ENCODE data around the gene USP31.

Gene USP31

GRCh38 chr16:23071196-23072083 is 77.8 kb downstream of the USP31 start:
- in situ Hi-C loops (cut with HindIII; ENCODE audit: low sequenced_read_pairs) = loop anchor here (25.0 kb wide), 1 partner anchor 91 kb away; no protein-coding TSS in a partner anchor

DNA sequence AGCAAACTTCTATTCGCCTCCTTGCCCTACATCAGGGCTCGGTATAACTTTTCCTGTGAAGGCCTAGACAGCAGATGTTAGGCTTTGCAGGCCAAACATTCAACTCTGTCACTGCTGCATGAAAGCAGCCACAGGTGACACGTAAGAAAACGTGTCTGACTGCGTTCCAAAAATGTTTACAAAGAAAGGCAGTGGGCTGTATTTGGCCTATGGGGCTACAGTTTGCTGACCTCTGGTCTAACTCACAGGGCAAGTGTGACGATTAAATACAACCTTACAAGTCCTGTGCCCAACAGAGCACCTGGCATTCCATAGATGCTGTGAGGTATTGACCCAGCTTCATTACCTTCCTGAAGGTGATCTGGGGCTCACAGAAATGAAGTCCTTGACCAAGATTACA is 79.4 kb downstream of the USP31 start:
- in situ Hi-C loops (cut with HindIII; ENCODE audit: low sequenced_read_pairs) = loop anchor here (25.0 kb wide), 1 partner anchor 92 kb away; no protein-coding TSS in a partner anchor

GRCh38 chr16:23068079-23068736 is 81.0 kb downstream of the USP31 start:
- in situ Hi-C loops (cut with HindIII; ENCODE audit: low sequenced_read_pairs) = loop anchor here (25.0 kb wide), 1 partner anchor 94 kb away; no protein-coding TSS in a partner anchor

DNA sequence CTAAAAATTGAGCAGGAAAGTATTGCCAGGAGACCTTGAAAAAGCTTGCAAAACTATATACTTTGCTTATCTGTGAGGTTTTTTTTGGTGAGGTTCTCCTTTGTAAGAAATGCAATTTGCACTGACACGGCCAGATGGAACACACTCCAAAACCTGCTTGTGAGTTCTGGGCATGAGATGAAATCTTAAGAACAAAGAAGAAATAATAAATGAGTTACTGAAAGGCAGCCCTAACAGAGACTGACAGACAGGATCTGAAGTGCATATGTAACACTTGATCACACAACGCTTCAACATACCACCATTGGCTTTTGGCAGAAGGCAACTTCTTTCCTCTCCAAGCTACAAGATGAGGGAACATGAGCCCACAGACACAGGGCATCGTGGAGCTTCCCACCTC is 82.6 kb downstream of the USP31 start:
- in situ Hi-C loops (cut with HindIII; ENCODE audit: low sequenced_read_pairs) = loop anchor here (25.0 kb wide), 1 partner anchor 96 kb away; no protein-coding TSS in a partner anchor

GRCh38 chr16:23064639-23065038 is 84.6 kb downstream of the USP31 start:
- in situ Hi-C loops (cut with HindIII; ENCODE audit: low sequenced_read_pairs) = loop anchor here (25.0 kb wide), 1 partner anchor 98 kb away; no protein-coding TSS in a partner anchor

DNA sequence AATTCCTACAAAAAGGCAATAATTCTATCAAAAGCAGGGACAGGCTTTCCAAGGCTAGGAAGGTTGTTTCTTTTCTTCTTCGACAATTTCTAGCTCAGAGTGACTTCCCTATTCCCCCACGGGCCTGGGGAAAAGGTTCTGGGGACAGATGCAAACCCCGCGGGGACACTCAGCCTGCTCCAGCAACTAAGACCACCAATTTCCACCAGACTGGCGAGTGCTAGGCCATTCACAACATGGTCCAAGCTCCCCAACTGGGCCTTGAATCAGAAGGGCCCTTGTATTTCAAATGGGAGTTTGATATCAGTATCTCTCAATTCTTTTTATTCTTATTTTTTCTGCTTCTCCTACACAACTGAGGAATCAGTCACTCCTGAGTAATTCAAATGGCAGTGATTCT is 86.7 kb downstream of the USP31 start:
- in situ Hi-C loops (cut with HindIII; ENCODE audit: low sequenced_read_pairs) = loop anchor here (25.0 kb wide), 1 partner anchor 100 kb away; no protein-coding TSS in a partner anchor

DNA sequence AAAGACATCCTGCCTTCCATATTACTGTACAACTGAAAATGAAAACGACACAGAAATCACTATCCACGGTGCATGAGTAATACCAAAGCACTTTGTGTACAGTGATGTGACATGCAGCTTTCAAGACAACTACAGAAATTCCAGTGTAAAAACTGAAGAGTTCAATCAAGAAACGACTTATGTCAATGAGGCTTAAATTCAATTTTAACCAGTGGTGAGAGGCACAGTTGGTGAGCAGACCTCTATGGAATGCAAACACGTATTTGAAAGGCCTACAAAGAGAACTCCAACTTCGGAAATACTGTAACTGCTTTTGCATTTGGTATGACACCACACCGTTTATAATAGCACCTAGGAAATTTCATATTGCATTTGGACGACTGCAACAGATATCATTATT is 87.6 kb downstream of the USP31 start:
- in situ Hi-C loops (cut with HindIII; ENCODE audit: low sequenced_read_pairs) = loop anchor here (25.0 kb wide), 1 partner anchor 101 kb away; no protein-coding TSS in a partner anchor

- in situ Hi-C loops (cut with HindIII; ENCODE audit: low sequenced_read_pairs) = loop anchor here (25.0 kb wide), 1 partner anchor 102 kb away; no protein-coding TSS in a partner anchor
Measured at GRCh38 chr16:23060458-23061320, 88.6 kb downstream of the USP31 start.

DNA sequence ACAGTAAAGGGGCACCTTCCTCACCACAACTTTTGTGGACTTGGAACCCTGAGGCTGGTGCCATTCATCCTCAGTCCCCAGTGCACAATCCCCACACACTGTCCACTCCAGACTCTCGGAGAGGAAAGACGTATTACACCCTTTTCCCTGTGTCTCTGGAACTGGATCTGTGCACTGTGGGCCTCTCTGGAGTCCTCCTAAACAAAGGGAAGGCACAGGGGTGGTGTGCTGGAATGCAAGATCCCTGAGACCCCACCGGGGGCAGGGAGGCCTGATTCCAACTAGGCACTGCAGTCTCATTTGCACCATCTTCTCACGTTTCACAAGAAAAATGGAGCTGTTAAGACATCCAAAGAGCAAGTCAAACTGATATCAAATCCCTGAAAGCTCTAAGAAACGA is 89.8 kb downstream of the USP31 start:
- in situ Hi-C loops (cut with HindIII; ENCODE audit: low sequenced_read_pairs) = loop anchor here (25.0 kb wide), 1 partner anchor 103 kb away; no protein-coding TSS in a partner anchor

DNA sequence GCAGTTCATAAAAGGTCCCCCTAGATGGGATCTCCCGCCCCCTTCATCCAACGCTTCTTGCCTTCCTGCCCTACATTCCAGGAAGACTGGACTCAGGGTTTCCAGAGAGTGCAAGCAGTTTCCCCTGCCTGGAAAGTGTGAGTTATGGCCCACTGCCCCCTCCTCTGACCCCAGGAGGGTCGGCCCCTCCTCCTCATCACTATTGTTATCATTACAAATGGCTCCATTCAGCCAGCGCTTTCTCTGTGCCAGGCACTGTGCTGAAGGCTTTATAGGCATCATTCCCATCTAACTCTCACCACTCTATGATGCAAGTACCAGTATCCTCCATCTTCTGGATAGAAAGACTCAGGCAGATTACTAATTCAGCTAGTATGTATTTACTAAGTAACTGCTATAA is 90.7 kb downstream of the USP31 start:
- in situ Hi-C loops (cut with HindIII; ENCODE audit: low sequenced_read_pairs) = loop anchor here (25.0 kb wide), 1 partner anchor 104 kb away; no protein-coding TSS in a partner anchor

GRCh38 chr16:23057013-23057596 is 92.1 kb downstream of the USP31 start:
- in situ Hi-C loops (cut with HindIII; ENCODE audit: low sequenced_read_pairs) = loop anchor here (25.0 kb wide), 1 partner anchor 105 kb away; no protein-coding TSS in a partner anchor

GRCh38 chr16:23055481-23055880 is 93.8 kb downstream of the USP31 start:
- in situ Hi-C loops (cut with HindIII; ENCODE audit: low sequenced_read_pairs) = loop anchor here (25.0 kb wide), 1 partner anchor 107 kb away; no protein-coding TSS in a partner anchor

DNA sequence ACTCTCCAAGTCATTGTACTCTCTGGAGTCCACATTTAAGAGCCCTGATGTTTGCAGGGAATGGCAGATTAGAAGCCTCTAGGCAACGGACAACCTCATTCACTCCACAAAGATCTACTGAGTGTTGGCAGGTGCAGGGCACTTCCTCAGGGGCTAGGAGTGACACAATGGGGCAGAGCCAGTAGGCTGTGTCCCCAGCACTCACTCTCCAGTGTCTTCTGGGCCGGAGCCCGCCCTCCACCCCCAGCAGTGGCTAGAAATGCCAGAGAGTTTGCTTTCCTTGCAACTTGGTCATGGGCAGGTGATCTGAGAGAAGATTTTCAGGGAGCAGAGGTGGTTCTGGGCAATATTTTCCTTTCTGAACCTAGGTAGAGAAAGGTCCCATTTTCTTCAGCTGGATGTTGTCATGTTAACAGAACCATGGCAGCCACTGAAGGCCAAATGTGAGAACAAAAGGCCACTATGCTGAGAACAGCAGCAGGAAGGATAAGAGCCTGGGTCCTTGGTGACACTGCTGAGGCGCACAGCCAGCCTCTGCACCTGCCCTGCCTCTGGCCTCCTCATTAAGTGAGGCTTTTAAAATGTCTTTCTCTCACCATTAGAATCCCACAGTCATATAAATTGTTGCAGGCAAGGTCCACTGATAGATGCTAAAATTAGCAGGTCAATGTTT is 96.2 kb downstream of the USP31 start:
- in situ Hi-C loops (cut with HindIII; ENCODE audit: low sequenced_read_pairs) = loop anchor here (25.0 kb wide), 1 partner anchor 109 kb away; no protein-coding TSS in a partner anchor

- in situ Hi-C loops (cut with HindIII; ENCODE audit: low sequenced_read_pairs) = loop anchor here (25.0 kb wide), 1 partner anchor 110 kb away; no protein-coding TSS in a partner anchor
Measured at GRCh38 chr16:23052221-23052620, 97.0 kb downstream of the USP31 start.

GRCh38 chr16:23051587-23051986 is 97.7 kb downstream of the USP31 start:
- in situ Hi-C loops (cut with HindIII; ENCODE audit: low sequenced_read_pairs) = loop anchor here (25.0 kb wide), 1 partner anchor 111 kb away; no protein-coding TSS in a partner anchor

DNA sequence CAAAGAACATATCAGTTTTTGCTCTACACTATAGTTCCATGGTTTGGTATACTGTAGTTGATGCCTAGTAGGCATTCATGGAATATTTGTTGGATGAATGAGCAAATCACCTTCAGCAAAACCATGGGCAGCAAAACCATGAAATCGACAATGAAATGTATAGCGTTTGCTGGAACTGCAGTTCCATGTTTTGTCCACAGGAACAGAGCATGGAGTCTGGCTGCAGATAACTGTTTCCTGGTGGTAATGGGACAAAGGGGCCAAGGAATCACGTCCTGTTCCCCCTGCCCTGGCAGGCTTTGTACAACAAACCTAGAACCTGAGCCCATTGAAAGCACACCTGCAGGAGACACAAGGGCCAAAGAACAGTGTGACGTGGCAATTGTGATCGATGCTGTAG is 101.1 kb downstream of the USP31 start:
- in situ Hi-C loops (cut with HindIII; ENCODE audit: low sequenced_read_pairs) = no loop called here

DNA sequence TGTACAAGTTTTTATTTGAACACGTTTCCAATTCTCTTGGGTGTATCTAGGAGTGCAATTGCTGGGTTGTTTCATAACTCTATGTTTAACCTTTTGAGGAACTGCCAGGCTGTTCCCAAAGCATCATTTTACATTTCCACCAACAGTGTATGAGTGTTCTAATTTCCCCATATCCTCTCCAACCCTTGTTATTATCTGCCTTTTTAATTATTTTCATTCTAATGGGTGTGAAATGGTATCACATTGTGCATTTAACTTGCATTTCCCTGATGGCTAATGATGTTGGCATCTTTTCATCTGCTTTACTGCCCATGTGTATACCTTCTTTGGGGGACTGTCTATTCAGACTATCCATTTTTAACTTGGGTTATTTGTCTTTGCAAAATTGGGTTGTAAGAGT is 104.2 kb downstream of the USP31 start:
- in situ Hi-C loops (cut with HindIII; ENCODE audit: low sequenced_read_pairs) = no loop called here

GRCh38 chr16:23040246-23040645 is 109.0 kb downstream of the USP31 start:
- in situ Hi-C loops (cut with HindIII; ENCODE audit: low sequenced_read_pairs) = no loop called here

DNA sequence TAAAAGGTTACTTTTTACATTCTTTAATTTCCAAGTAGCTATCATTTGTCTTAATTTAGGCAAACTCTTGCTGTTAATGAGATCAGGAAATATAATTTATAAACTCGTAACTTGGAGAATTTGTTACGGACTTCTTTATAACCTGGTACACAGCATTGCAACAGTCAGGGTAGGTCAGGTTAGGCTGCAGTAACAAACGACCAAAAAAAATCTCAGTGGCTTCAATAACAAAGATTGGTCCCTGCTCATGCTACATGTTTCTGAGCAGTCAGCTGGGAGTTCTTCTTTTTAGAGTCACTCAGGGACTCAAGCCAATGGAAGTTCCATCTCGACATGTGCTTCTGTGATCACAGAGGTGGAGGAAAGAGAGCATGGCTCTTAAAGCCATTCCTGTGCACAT is 110.1 kb downstream of the USP31 start:
- in situ Hi-C loops (cut with HindIII; ENCODE audit: low sequenced_read_pairs) = no loop called here

Measured in endothelial cell of hepatic sinusoid (primary cell).